Gastrocnemius medialis (tissue), 4 donors: ENCODE results near the gene RAB43.

Experiments used
- CTCF ChIP-seq, 5 experiments: fragments of 450-650 bp in 3 of 5; fragments of 200-600 bp in 2 of 5; sonication (generic) in 2 of 5; IDR thresholded peaks in 4 of 5; conservative IDR thresholded peaks in 1 of 5; 1 replicate in 4 of 5; 2 replicates in 1 of 5; pipeline ENCODE4 v1.5.1; 2016 to 2019; ENCODE audit warnings: antibody characterized with exemption in 5 of 5, mild to moderate bottlenecking in 3 of 5, moderate library complexity in 3 of 5
- POLR2A ChIP-seq, 2 donors: fragments of 450-650 bp; IDR thresholded peaks; one replicate each; pipeline ENCODE4 v1.6.1; 2017; ENCODE audit warnings: antibody characterized with exemption in 2 of 2, mild to moderate bottlenecking in 2 of 2, moderate library complexity in 2 of 2

DNA sequence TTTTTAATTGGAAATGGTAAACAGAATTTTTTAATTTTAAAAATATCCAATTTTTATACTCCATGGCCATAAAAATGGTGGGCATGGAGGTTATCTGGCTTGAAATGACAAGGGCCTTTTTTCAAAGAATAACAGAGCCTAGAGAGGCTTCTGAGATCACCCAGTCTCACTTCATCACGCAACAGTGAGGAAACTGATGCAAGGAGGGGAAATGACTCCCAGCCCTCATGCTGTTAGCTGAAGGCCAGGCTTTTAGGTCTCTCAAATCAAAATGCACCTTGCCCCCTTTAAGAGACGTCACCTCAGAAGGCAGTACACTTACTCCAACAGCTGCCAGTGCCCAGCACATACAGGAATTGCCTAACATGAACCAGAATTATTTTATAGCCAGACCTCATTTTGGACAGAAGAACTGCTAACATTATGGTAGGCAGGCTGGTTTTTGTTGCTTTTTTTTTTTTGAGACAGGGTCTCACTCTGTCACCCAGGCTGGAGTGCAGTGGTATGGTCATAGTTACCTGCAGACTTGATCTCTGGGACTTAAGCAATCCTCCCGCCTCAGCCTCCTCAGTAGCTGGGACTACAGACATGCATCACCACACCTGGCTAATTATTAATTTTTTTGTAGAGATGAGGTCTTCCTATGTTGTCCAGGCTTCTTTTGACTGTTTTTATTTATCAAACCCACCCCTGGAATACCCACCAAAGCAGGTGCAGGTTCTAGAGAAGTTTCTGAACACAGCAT lies 9.1 kb downstream of the RAB43 start:
- TF ChIP-seq CTCF (IDR thresholded peaks at IDR 0.05 in 4 of 5, conservative IDR thresholded peaks at IDR 0.05 in 1 of 5) = no peak
- no peak for TF ChIP-seq POLR2A (IDR thresholded peaks at IDR 0.05)
